Liver (tissue), 9 donors: ENCODE results near the gene PAIP1. TPM values are rescaled to one million over a fixed set of nuclear protein-coding genes. Genes with fewer than 3 reads are reported as not detected.
"Not testable (repeated sequence)": the region's sequence is repeated elsewhere in the genome, so short reads cannot be mapped to it uniquely, and the experiment has no call there.

Source experiments
- DNase-seq: peaks from one replicate; pipeline ENCODE4 v3.0.0-alpha.2; 2017; ENCODE audit warnings: low spot score
- H3K27ac ChIP-seq, 2 donors: one replicate each; pipeline ENCODE4 v1.7.0; 2013; ENCODE audit warnings: inconsistent platforms in 2 of 2, low read length in 2 of 2, control low read depth in 1 of 2, low read depth in 1 of 2, mild to moderate bottlenecking in 1 of 2
- H3K27me3 ChIP-seq, 4 donors: one replicate each; pipeline versions ENCODE4 v1.6.1 to v1.7.0; 2013; ENCODE audit warnings: low read length in 3 of 4, inconsistent platforms in 1 of 4, mild to moderate bottlenecking in 1 of 4, moderate library complexity in 1 of 4; ENCODE audit not compliant: control insufficient read depth in 4 of 4, insufficient read depth in 4 of 4
- H3K36me3 ChIP-seq, 4 donors: one replicate each; pipeline versions ENCODE4 v1.6.1 to v1.7.0; 2013; ENCODE audit warnings: low read length in 3 of 4, mild to moderate bottlenecking in 3 of 4, low read depth in 1 of 4, moderate library complexity in 1 of 4; ENCODE audit not compliant: control insufficient read depth in 4 of 4, insufficient read depth in 3 of 4
- H3K4me1 ChIP-seq, 4 donors: one replicate each; pipeline versions ENCODE4 v1.6.1 to v1.7.0; 2013; ENCODE audit warnings: low read length in 3 of 4, mild to moderate bottlenecking in 3 of 4, moderate library complexity in 1 of 4; ENCODE audit not compliant: control insufficient read depth in 4 of 4, insufficient read depth in 4 of 4
- H3K4me3 ChIP-seq, 3 donors: one replicate each; pipeline versions ENCODE4 v1.6.1 to v1.7.0; 2013; ENCODE audit warnings: low read length in 3 of 3, control low read depth in 1 of 3, low read depth in 1 of 3, mild to moderate bottlenecking in 1 of 3
- H3K9ac ChIP-seq, 2 donors: one replicate each; pipeline ENCODE4 v1.7.0; 2013; ENCODE audit warnings: low read length in 2 of 2, mild to moderate bottlenecking in 2 of 2, moderate library complexity in 2 of 2, control low read depth in 1 of 2, low read depth in 1 of 2
- H3K9me3 ChIP-seq, 4 donors: one replicate each; pipeline versions ENCODE4 v1.6.1 to v1.7.0; 2013; ENCODE audit warnings: low read length in 3 of 4; ENCODE audit not compliant: control insufficient read depth in 4 of 4
- ATF3 ChIP-seq: IDR thresholded peaks from 2 replicates; pipeline ENCODE4 v1.6.1; 2016; ENCODE audit warnings: antibody characterized with exemption
- CTCF ChIP-seq: fragments of 150-350 bp; IDR thresholded peaks from 2 replicates; pipeline ENCODE4 v1.5.1; 2017; ENCODE audit warnings: improper control_type of control experiment, low read depth, low read length; ENCODE audit not compliant: missing input control
- EGR1 ChIP-seq, 2 donors: IDR thresholded peaks; 2 replicates each; pipeline ENCODE4 v1.6.1; 2016 to 2018; ENCODE audit warnings: antibody characterized with exemption in 2 of 2, low read depth in 2 of 2
- FOXA1 ChIP-seq: IDR thresholded peaks from 2 replicates; pipeline ENCODE4 v1.6.1; 2016; ENCODE audit warnings: antibody characterized with exemption
- FOXA2 ChIP-seq: IDR thresholded peaks from 2 replicates; pipeline ENCODE4 v1.6.1; 2016; ENCODE audit warnings: antibody characterized with exemption
- HNF4A ChIP-seq, 2 donors: conservative IDR thresholded peaks; 2 replicates each; pipeline ENCODE4 v1.6.1; 2016; ENCODE audit warnings: antibody characterized with exemption in 2 of 2, mild to moderate bottlenecking in 2 of 2
- HNF4G ChIP-seq: IDR thresholded peaks from 2 replicates; pipeline ENCODE4 v1.6.1; 2016; ENCODE audit warnings: antibody characterized with exemption
- JUND ChIP-seq, 2 donors: IDR thresholded peaks; 2 replicates each; pipeline ENCODE4 v1.6.1; 2016; ENCODE audit warnings: antibody characterized with exemption in 2 of 2
- MAX ChIP-seq: IDR thresholded peaks from 2 replicates; pipeline ENCODE4 v1.6.1; 2016; ENCODE audit warnings: antibody characterized with exemption
- RAD21 ChIP-seq, 2 donors: IDR thresholded peaks; 2 replicates each; pipeline ENCODE4 v1.6.1; 2016; ENCODE audit warnings: antibody characterized with exemption in 2 of 2, mild to moderate bottlenecking in 2 of 2
- REST ChIP-seq: IDR thresholded peaks from 2 replicates; pipeline ENCODE4 v1.6.1; 2016; ENCODE audit warnings: antibody characterized with exemption, mild to moderate bottlenecking
- RXRA ChIP-seq, 2 donors: IDR thresholded peaks; 2 replicates each; pipeline ENCODE4 v1.6.1; 2017 to 2018; ENCODE audit warnings: antibody characterized with exemption in 2 of 2, mild to moderate bottlenecking in 1 of 2
- SP1 ChIP-seq: IDR thresholded peaks from 2 replicates; pipeline ENCODE4 v1.6.1; 2018; ENCODE audit warnings: antibody characterized with exemption, mild to moderate bottlenecking
- TAF1 ChIP-seq: conservative IDR thresholded peaks from 2 replicates; pipeline ENCODE4 v1.6.1; 2016; ENCODE audit warnings: antibody characterized with exemption, mild to moderate bottlenecking
- YY1 ChIP-seq: IDR thresholded peaks from 2 replicates; pipeline ENCODE4 v1.6.1; 2016; ENCODE audit warnings: antibody characterized with exemption, mild to moderate bottlenecking
- ZBTB33 ChIP-seq: IDR thresholded peaks from 2 replicates; pipeline ENCODE4 v1.6.1; 2016; ENCODE audit warnings: antibody characterized with exemption
- WGBS: extraction: QIAGEN DNeasy Blood & Tissue Kit; methylation state at CpG from one replicate; pipeline ENCODE4 v1.1.7; 2013; 5-methylcytosine and 5-hydroxymethylcytosine counted together
- polyA plus RNA-seq, 2 donors: library from polyadenylated mRNA; stranded (reverse) in 1 of 2; unstranded in 1 of 2; fragments of 200-250 nt in 1 of 2; fragments of >200 nt in 1 of 2; fragmentation: Nextera tagmentation in 1 of 2; extraction: Ambion mirVana in 1 of 2; gene quantifications; one replicate each; pipeline versions ENCODE4 v1.2.1 to v1.2.3, GENCODE V29; 2013 to 2015
- total RNA-seq, 2 donors: library from RNA; depleted of rRNA; stranded (reverse); fragments of >200 nt; gene quantifications; one replicate each; pipeline ENCODE4 v1.2.3, GENCODE V29; 2014
- donor health status: healthy.
- donor health status: healthy.
- donor health status: healthy.
- donor health status: healthy.
- donor health status: healthy.

Gene PAIP1
- total and polyA plus RNA-seq, 4 donors, result 27.0 to 50.8 (median 44.2) TPM

- TF ChIP-seq HNF4G, result no peak
- no peak for TF ChIP-seq ZBTB33
- no peak for TF ChIP-seq FOXA2
- TF ChIP-seq REST, result no peak
- no peak for TF ChIP-seq SP1
- TF ChIP-seq RAD21 (IDR thresholded peaks at IDR 0.05), result no peak
- TF ChIP-seq TAF1, result no peak
- no peak for TF ChIP-seq ATF3
- TF ChIP-seq JUND (IDR thresholded peaks at IDR 0.05), result no peak
- H3K9me3 ChIP-seq, result no peaks in the 10 kb centered on the region
- WGBS, result 87% methylated on average over 1 of the region's 1 CpG
These were observed 24.5 kb upstream of the PAIP1 start for GRCh38 chr5:43581398-43581797.

GRCh38 chr5:43580402-43581210 lies 23.7 kb upstream of the PAIP1 start:
- not testable (repeated sequence) for H3K9ac ChIP-seq, H3K4me3 ChIP-seq, H3K27ac ChIP-seq, H3K36me3 ChIP-seq, DNase-seq, H3K4me1 ChIP-seq, H3K27me3 ChIP-seq, H3K9me3 ChIP-seq
- WGBS, result 91% methylated on average over 10 of the region's 10 CpGs

More at GRCh38 chr5:43581398-43581797, 24.5 kb upstream of the PAIP1 start:
- H3K27ac ChIP-seq, result no peak overlapping the region
- no peak overlapping the region for H3K4me3 ChIP-seq
- H3K4me1 ChIP-seq, result peaks cover 0 to 8% (median 4%) of the 10 kb centered on the region in 4 donors
- H3K27me3 ChIP-seq, result no peaks in the 10 kb centered on the region
- no peak overlapping the region for H3K9ac ChIP-seq
- H3K36me3 ChIP-seq, result no peaks in the 10 kb centered on the region
- no peak for DNase-seq

- H3K36me3 ChIP-seq, result peaks cover 0 to 4% (median 0%) of the 10 kb centered on the region in 4 donors
- WGBS, result 81% methylated on average over 1 of the region's 1 CpG
- no peak for DNase-seq
- H3K27ac ChIP-seq, result no peak overlapping the region
- H3K4me3 ChIP-seq, result no peak overlapping the region
- no peak overlapping the region for H3K9ac ChIP-seq
- H3K27me3 ChIP-seq, result no peaks in the 10 kb centered on the region
- peaks cover 0 to 5% (median 2%) of the 10 kb centered on the region in 4 donors for H3K4me1 ChIP-seq
- H3K9me3 ChIP-seq, result no peaks in the 10 kb centered on the region
- TF ChIP-seq SP1 (no peak), ATF3 (no peak), CTCF (no peak), YY1 (no peak), ZBTB33 (no peak), EGR1 (IDR thresholded peaks at IDR 0.05; ENCODE audit: low read depth in 2 of 2) (no peak), FOXA1 (no peak), MAX (no peak), RXRA (IDR thresholded peaks at IDR 0.05) (no peak), HNF4A (conservative IDR thresholded peaks at IDR 0.05) (no peak), FOXA2 (no peak)
These were observed 16.2 kb upstream of the PAIP1 start for GRCh38 chr5:43573058-43573457.
